ENCODE measurements around the gene SIRT2. TPM values are rescaled to one million over a fixed set of nuclear protein-coding genes. Genes with fewer than 3 reads are reported as not detected.
A peak's percentile ranks its signal among the peaks of the same experiment; 100 is the strongest.

Gene SIRT2
- total RNA-seq, 2 donors from 2014 or later = 63.3 to 92.1 TPM

- DNase-seq (peak; percentile 96), ATAC-seq (peak; percentile 56 to 60)
- intact Hi-C loops (cut with DNase I) = no loop called here
These were observed 47.7 kb downstream of the SIRT2 start for GRCh38 chr19:38851622-38852230.

- no peak for ATAC-seq
- DNase-seq = peak; percentile 44
- intact Hi-C loops (cut with DNase I) = no loop called here
These were observed 48.3 kb downstream of the SIRT2 start for GRCh38 chr19:38850976-38851621.

- peak; percentile 84 to 88 for ATAC-seq
- intact Hi-C loops (cut with DNase I) = no loop called here
- no peak for DNase-seq
These were observed 48.9 kb downstream of the SIRT2 start for GRCh38 chr19:38850436-38850975.

GRCh38 chr19:38849860-38850435 is 49.5 kb downstream of the SIRT2 start, which contains the start of gene HNRNPL:
Gene HNRNPL (minus strand): TSS chr19:38849986. CDS start chr19:38849966, 20 bp downstream.
- ATAC-seq (peak; percentile 76 to 82), DNase-seq (peak; percentile 99)
- intact Hi-C loops (cut with DNase I) = loop anchor here (2.0 to 10.0 kb wide), 3 partner anchors 15 to 205 kb away; partner anchors contain the start of gene ACTN4 (in 2 of the 2)

- peak; percentile 60 to 64 for ATAC-seq
These were observed 50.1 kb downstream of the SIRT2 start for GRCh38 chr19:38849147-38849859.

GRCh38 chr19:38848299-38849146 is 50.9 kb downstream of the SIRT2 start:
- DNase-seq = no peak
- no peak for ATAC-seq
- intact Hi-C loops (cut with DNase I) = loop anchor here (2.0 to 10.0 kb wide), 3 partner anchors 14 to 204 kb away; partner anchors contain the start of gene ACTN4 (in 2 of the 2)

More at GRCh38 chr19:38849147-38849859, 50.1 kb downstream of the SIRT2 start:
- peak; percentile 98 for DNase-seq
- intact Hi-C loops (cut with DNase I) = loop anchor here (2.0 to 10.0 kb wide), 3 partner anchors 15 to 205 kb away; partner anchors contain the start of gene ACTN4 (in 2 of the 2)

- ATAC-seq (no peak), DNase-seq (no peak)
- intact Hi-C loops (cut with DNase I) = loop anchor here (5.0 to 10.0 kb wide), 2 partner anchors 199 to 201 kb away; partner anchors contain the start of gene ACTN4 (in 2 of the 2)
These were observed 53.3 kb downstream of the SIRT2 start for GRCh38 chr19:38846097-38846496.

- intact Hi-C loops (cut with DNase I) = loop anchor here (5.0 to 10.0 kb wide), 2 partner anchors 198 to 201 kb away; partner anchors contain the start of gene ACTN4 (in 2 of the 2)
- ATAC-seq (no peak), DNase-seq (no peak)
These were observed 53.9 kb downstream of the SIRT2 start for GRCh38 chr19:38845374-38846024.

- no peak for ATAC-seq
- intact Hi-C loops (cut with DNase I) = loop anchor here in 1 of 2 donors (10.0 kb wide), 1 partner anchor 199 kb away; the partner anchor contains the start of gene ACTN4
- no peak for DNase-seq
These were observed 55.2 kb downstream of the SIRT2 start for GRCh38 chr19:38844093-38844686.

- DNase-seq (no peak), ATAC-seq (no peak)
- intact Hi-C loops (cut with DNase I) = loop anchor here in 1 of 2 donors (10.0 kb wide), 1 partner anchor 198 kb away; the partner anchor contains the start of gene ACTN4
These were observed 56.2 kb downstream of the SIRT2 start for GRCh38 chr19:38843175-38843758.

- DNase-seq = no peak
- peak; percentile 3 to 28 for ATAC-seq
- intact Hi-C loops (cut with DNase I) = loop anchor here in 1 of 2 donors (10.0 kb wide), 1 partner anchor 198 kb away; the partner anchor contains the start of gene ACTN4
These were observed 56.8 kb downstream of the SIRT2 start for GRCh38 chr19:38842439-38843174.

- ATAC-seq (no peak), DNase-seq (no peak)
- intact Hi-C loops (cut with DNase I) = loop anchor here in 1 of 2 donors (10.0 kb wide), 1 partner anchor 197 kb away; the partner anchor contains the start of gene ACTN4
These were observed 57.5 kb downstream of the SIRT2 start for GRCh38 chr19:38841787-38842438.

GRCh38 chr19:38841180-38841766 is 58.1 kb downstream of the SIRT2 start:
- no peak for ATAC-seq
- intact Hi-C loops (cut with DNase I) = loop anchor here in 1 of 2 donors (10.0 kb wide), 1 partner anchor 196 kb away; the partner anchor contains the start of gene ACTN4
- DNase-seq = no peak

- ATAC-seq (no peak), DNase-seq (no peak)
- intact Hi-C loops (cut with DNase I) = loop anchor here in 1 of 2 donors (10.0 kb wide), 1 partner anchor 196 kb away; the partner anchor contains the start of gene ACTN4
These were observed 58.8 kb downstream of the SIRT2 start for GRCh38 chr19:38840583-38840968.
